NCI-H1436 treated with DMSO at 0.1 percent for 48 hours (cell line): ENCODE data around the gene CIT.
"Not testable (repeated sequence)": the region's sequence is repeated elsewhere in the genome, so short reads cannot be mapped to it uniquely, and the experiment has no call there.

Experiments
- DNase-seq: peaks from one replicate; lab custom pipeline; 2025; lab: John Stamatoyannopoulos, UW

CIT gene

GRCh38 chr12:119679081-119679480 lies 198.0 kb downstream of the CIT start:
- no peak for DNase-seq

GRCh38 chr12:119678459-119678858 lies 198.7 kb downstream of the CIT start:
- DNase-seq, result no peak

GRCh38 chr12:119676573-119676972 lies 200.5 kb downstream of the CIT start:
- DNase-seq, result no peak

GRCh38 chr12:119676022-119676421 lies 201.1 kb downstream of the CIT start:
- DNase-seq, result no peak

- DNase-seq, result no peak
Observed at GRCh38 chr12:119674560-119674959, 202.6 kb downstream of the CIT start.

- DNase-seq, result no peak
Observed at GRCh38 chr12:119673634-119674033, 203.5 kb downstream of the CIT start.

- no peak for DNase-seq
Observed at GRCh38 chr12:119672194-119672593, 204.9 kb downstream of the CIT start.

GRCh38 chr12:119671070-119671469 lies 206.1 kb downstream of the CIT start:
- DNase-seq, result no peak

- DNase-seq, result no peak
Observed at GRCh38 chr12:119669744-119670472, 207.2 kb downstream of the CIT start.

- DNase-seq, result no peak
Observed at GRCh38 chr12:119668324-119668841, 208.7 kb downstream of the CIT start.

- peak; percentile 87 for DNase-seq
Observed at GRCh38 chr12:119667577-119668323, 209.4 kb downstream of the CIT start, which contains the start of gene PRKAB1. PRKAB1 (plus strand) TSS chr12:119668133; CDS start chr12:119668245, 112 bp downstream.

GRCh38 chr12:119666900-119667576 lies 210.1 kb downstream of the CIT start:
- no peak for DNase-seq

GRCh38 chr12:119666226-119666795 lies 210.8 kb downstream of the CIT start:
- no peak for DNase-seq

- DNase-seq, result no peak
Observed at GRCh38 chr12:119665164-119665929, 211.8 kb downstream of the CIT start.

- DNase-seq, result no peak
Observed at GRCh38 chr12:119664642-119665041, 212.5 kb downstream of the CIT start.

GRCh38 chr12:119661882-119662281 lies 215.2 kb downstream of the CIT start:
- no peak for DNase-seq

GRCh38 chr12:119660076-119660475 lies 217.0 kb downstream of the CIT start:
- no peak for DNase-seq

- DNase-seq, result no peak
Observed at GRCh38 chr12:119659289-119659897, 217.7 kb downstream of the CIT start.

- not testable (repeated sequence) for DNase-seq
Observed at GRCh38 chr12:119658166-119658565, 219.0 kb downstream of the CIT start.

GRCh38 chr12:119657001-119657400 lies 220.1 kb downstream of the CIT start:
- DNase-seq, result not testable (repeated sequence)

- no peak for DNase-seq
Observed at GRCh38 chr12:119652665-119653064, 224.5 kb downstream of the CIT start.
